Lung (tissue), 16 donors: ENCODE results near the gene LINGO3. TPM values are rescaled to one million over a fixed set of nuclear protein-coding genes. Genes with fewer than 3 reads are reported as not detected.

Source experiments
- ATAC-seq: fragments of 200-7000 bp; cut with Tn5 transposase; one replicate; pipeline ENCODE4 v1.9.1; 2020; ENCODE audit warnings: moderate number of reproducible peaks; ENCODE audit not compliant: insufficient read depth, low FRiP score
- DNase-seq, 3 donors: peaks; one replicate each; pipeline ENCODE4 v3.0.0-alpha.2; 2013 to 2017
- H3K27ac ChIP-seq, 2 donors: one replicate each; pipeline ENCODE4 v1.5.1; 2013; ENCODE audit warnings: mild to moderate bottlenecking in 2 of 2, moderate library complexity in 2 of 2, control low read depth in 1 of 2, inconsistent platforms in 1 of 2, low read depth in 1 of 2, low read length in 1 of 2
- H3K27me3 ChIP-seq, 3 donors: one replicate each; pipeline ENCODE4 v1.5.1; 2013; ENCODE audit warnings: low read length in 2 of 3; ENCODE audit not compliant: control insufficient read depth in 3 of 3, insufficient read depth in 3 of 3
- H3K36me3 ChIP-seq, 4 donors: one replicate each; pipeline ENCODE4 v1.5.1; 2013; ENCODE audit warnings: low read length in 4 of 4, mild to moderate bottlenecking in 1 of 4, moderate library complexity in 1 of 4; ENCODE audit not compliant: control insufficient read depth in 4 of 4, insufficient read depth in 4 of 4
- H3K4me1 ChIP-seq, 5 donors: one replicate each; pipeline ENCODE4 v1.5.1; 2013; ENCODE audit warnings: low read length in 5 of 5, mild to moderate bottlenecking in 2 of 5, moderate library complexity in 1 of 5; ENCODE audit not compliant: control insufficient read depth in 5 of 5, insufficient read depth in 5 of 5
- H3K4me3 ChIP-seq: one replicate; pipeline ENCODE4 v1.5.1; 2013; ENCODE audit warnings: mild to moderate bottlenecking, control low read depth, moderate library complexity
- H3K9ac ChIP-seq, 2 donors: one replicate each; pipeline ENCODE4 v1.5.1; 2013; ENCODE audit warnings: low read length in 2 of 2, control low read depth in 1 of 2; ENCODE audit not compliant: insufficient read depth in 1 of 2
- H3K9me3 ChIP-seq, 4 donors: one replicate each; pipeline ENCODE4 v1.5.1; 2013; ENCODE audit warnings: low read length in 3 of 4, mild to moderate bottlenecking in 1 of 4, moderate library complexity in 1 of 4; ENCODE audit not compliant: control insufficient read depth in 4 of 4, insufficient read depth in 3 of 4
- CTCF ChIP-seq: IDR thresholded peaks from 2 replicates; pipeline ENCODE4 v1.5.1; 2012; ENCODE audit warnings: mild to moderate bottlenecking; ENCODE audit errors: control extremely low read depth, extremely low read depth
- WGBS, 2 donors: extraction: QIAGEN DNeasy Blood & Tissue Kit; methylation state at CpG; one replicate each; pipeline ENCODE4 v1.1.7; 2013; 5-methylcytosine and 5-hydroxymethylcytosine counted together
- long read RNA-seq, 5 donors: transcript quantifications; one replicate each; lab custom pipeline, GENCODE V29; 2026
- polyA plus RNA-seq, 2 donors: library from polyadenylated mRNA; stranded (reverse); fragments of 200-250 nt; gene quantifications; one replicate each; pipeline ENCODE4 v1.2.1, GENCODE V29; 2013
- total RNA-seq, 2 donors: library from RNA; depleted of rRNA in 1 of 2; stranded (reverse); fragments of >200 nt in 1 of 2; gene quantifications; one replicate each; pipeline ENCODE4 v1.2.1, GENCODE V29; 2014 to 2021
- donor health status: control.
- donor health status: control.
- donor health status: Bipolar disorder and iron deficiency.
- donor health status: healthy.
- donor health status: DM: yes; HTN: yes; CAD: no.

LINGO3 gene
- total RNA-seq (under 1 TPM in 1 of 2 donors, not detected in 1; 0.21 TPM), polyA plus RNA-seq (1 to 10 TPM in 1 of 2 donors, under 1 TPM in 1; 0.10 to 1.0 TPM)
- long read RNA-seq, donor 1 = 0 reads
- long read RNA-seq, donor 2 = 0 reads
- long read RNA-seq, donor 3, partial matches to known transcripts = 0 of 1 reads
- long read RNA-seq, donor 3, other reads (novel, unspliced or antisense) = 0 of 1 reads
- long read RNA-seq, donor 4, partial matches to known transcripts = 0 of 1 reads
- long read RNA-seq, donor 4, other reads (novel, unspliced or antisense) = 0 of 1 reads
- long read RNA-seq, donor 5 = 0 reads

GRCh38 chr19:2308114-2308556, at the start of gene LINGO3:
Gene LINGO3, minus strand, starts transcription at chr19:2308154. Its CDS starts 16,378 bp downstream, at chr19:2291776.
- no peak for TF ChIP-seq CTCF
- H3K27me3 ChIP-seq = peaks cover 4 to 41% (median 30%) of the 10 kb centered on the region in 3 donors
- H3K36me3 ChIP-seq = no peaks in the 10 kb centered on the region
- peaks cover 0 to 1% (median 0%) of the 10 kb centered on the region in 4 donors for H3K9me3 ChIP-seq
- no peak for DNase-seq
- H3K27ac ChIP-seq = no peak within 1 kb of the TSS
- no peak within 1 kb of the TSS for H3K9ac ChIP-seq
- 6 to 14% methylated on average over 27 to 63 of the region's 63 CpGs for WGBS, 2 donors
- ATAC-seq = no peak
- H3K4me3 ChIP-seq = no peak within 1 kb of the TSS
- H3K4me1 ChIP-seq = peaks cover 0 to 3% (median 0%) of the 10 kb centered on the region in 5 donors

GRCh38 chr19:2356036-2356646, 48.2 kb upstream of the LINGO3 start:
- DNase-seq (no peak), ATAC-seq (no peak)
- Histone ChIP-seq H3K9me3 (no peaks in the 10 kb centered on the region), H3K36me3 (peaks cover 0 to 29% (median 1%) of the 10 kb centered on the region in 4 donors), H3K4me3 (no peak overlapping the region), H3K27me3 (peaks cover 0 to 16% (median 10%) of the 10 kb centered on the region in 3 donors), H3K4me1 (no peaks in the 10 kb centered on the region), H3K27ac (no peak overlapping the region), H3K9ac (no peak overlapping the region)
- TF ChIP-seq CTCF = no peak
- WGBS, 2 donors = 82 to 83% methylated on average over 21 of the region's 21 CpGs

GRCh38 chr19:2355168-2356035, 47.4 kb upstream of the LINGO3 start:
- H3K4me1 ChIP-seq = no peaks in the 10 kb centered on the region
- H3K36me3 ChIP-seq = peaks cover 0 to 30% (median 3%) of the 10 kb centered on the region in 4 donors
- no peak for DNase-seq

More at GRCh38 chr19:2355168-2356035, 47.4 kb upstream of the LINGO3 start:
- no peak for ATAC-seq
- no peak overlapping the region for H3K27ac ChIP-seq
- no peak overlapping the region for H3K9ac ChIP-seq
- no peaks in the 10 kb centered on the region for H3K9me3 ChIP-seq
- WGBS, 2 donors = 86 to 89% methylated on average over 24 of the region's 24 CpGs
- H3K27me3 ChIP-seq = peaks cover 0 to 12% (median 6%) of the 10 kb centered on the region in 3 donors
- no peak for TF ChIP-seq CTCF
- H3K4me3 ChIP-seq = no peak overlapping the region
